ENCODE data around the gene CHCHD10.

The CHCHD10 gene

DNA sequence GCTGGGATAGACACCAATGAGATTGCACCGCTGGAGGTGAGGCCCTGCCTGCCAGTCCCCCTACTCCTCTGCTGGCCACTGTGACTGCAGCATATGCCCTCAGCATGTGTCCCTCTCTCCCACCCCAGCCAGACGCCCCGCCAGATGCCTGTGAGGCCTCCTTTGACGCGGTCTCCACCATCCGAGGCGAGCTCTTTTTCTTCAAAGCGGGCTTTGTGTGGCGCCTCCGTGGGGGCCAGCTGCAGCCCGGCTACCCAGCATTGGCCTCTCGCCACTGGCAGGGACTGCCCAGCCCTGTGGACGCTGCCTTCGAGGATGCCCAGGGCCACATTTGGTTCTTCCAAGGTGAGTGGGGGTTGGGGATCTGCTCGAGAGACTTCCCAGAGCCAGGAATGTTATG lies 13.3 kb upstream of the CHCHD10 start:
- peaks cover 5% of the 10 kb centered on the region for H3K4me1 Mint-ChIP-seq
- peak overlapping the region; percentile 73 for H3K27ac Mint-ChIP-seq
- no peaks in the 10 kb centered on the region for H3K36me3 Mint-ChIP-seq
- DNase-seq (ENCODE audit: low spot score in 2 of 2): no peak
- no peaks in the 10 kb centered on the region for H3K9me3 Mint-ChIP-seq
- no peak for ATAC-seq
- H3K4me3 Mint-ChIP-seq: no peak overlapping the region

DNA sequence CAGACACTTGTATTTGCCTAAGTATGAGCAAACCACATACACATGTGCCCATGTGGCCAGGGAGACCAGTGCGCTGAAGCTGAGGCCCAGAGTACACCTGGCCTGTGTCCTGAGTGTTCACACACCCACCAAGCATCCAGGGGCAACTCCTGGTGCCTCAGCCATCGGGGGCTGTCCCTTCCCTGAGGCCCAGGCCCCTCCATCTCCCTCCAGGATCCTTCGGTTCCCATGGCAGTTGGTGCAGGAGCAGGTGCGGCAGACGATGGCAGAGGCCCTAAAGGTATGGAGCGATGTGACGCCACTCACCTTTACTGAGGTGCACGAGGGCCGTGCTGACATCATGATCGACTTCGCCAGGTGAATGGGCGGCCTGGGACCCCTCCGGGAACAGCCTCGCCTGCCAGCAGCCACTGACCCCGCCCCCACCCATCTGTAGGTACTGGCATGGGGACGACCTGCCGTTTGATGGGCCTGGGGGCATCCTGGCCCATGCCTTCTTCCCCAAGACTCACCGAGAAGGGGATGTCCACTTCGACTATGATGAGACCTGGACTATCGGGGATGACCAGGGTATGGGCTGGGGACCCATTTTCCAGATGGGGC lies 12.5 kb upstream of the CHCHD10 start:
- DNase-seq (ENCODE audit: low spot score in 2 of 2) (no peak), ATAC-seq (no peak)
- Mint-ChIP-seq H3K36me3 (no peaks in the 10 kb centered on the region), H3K4me3 (no peak overlapping the region), H3K4me1 (peaks cover 5% of the 10 kb centered on the region), H3K27ac (no peak overlapping the region), H3K9me3 (no peaks in the 10 kb centered on the region)

DNA sequence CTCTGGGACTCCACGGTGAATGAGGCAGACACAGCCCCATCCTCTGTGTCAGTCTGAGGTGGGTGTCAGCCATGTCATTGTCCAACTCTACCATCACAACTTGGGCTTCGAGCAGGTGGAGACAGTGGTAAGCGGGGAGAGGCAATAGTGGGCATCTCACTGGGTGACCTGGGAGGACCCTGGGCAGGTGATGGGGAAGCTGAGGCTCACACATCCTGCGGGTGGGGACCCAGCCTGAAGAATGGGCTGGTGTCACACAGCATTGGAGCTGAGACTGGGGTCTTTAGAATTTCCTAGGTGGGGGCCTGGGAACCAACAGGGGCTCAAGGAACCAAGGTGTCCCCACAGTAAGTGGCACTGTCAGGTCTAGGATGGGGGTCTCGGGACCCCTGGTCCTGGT lies 12.0 kb upstream of the CHCHD10 start:
- Mint-ChIP-seq H3K4me1 (peaks cover 5% of the 10 kb centered on the region), H3K4me3 (no peak overlapping the region), H3K27ac (peak overlapping the region; percentile 69)

DNA sequence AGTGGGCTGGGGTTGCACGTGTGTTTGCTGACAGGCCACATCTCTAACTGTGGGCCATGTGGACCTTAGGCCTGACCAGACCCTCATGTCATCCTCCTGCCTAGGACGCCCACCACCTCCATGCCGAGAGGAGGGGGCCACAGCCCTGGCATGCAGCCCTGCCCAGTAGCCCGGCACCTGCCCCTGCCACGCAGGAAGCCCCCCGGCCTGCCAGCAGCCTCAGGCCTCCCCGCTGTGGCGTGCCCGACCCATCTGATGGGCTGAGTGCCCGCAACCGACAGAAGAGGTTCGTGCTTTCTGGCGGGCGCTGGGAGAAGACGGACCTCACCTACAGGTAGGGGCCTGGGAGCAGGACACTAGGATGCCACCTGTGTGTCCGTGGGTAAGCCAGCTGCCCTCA lies 11.3 kb upstream of the CHCHD10 start:
- H3K4me1 Mint-ChIP-seq: peaks cover 5% of the 10 kb centered on the region
- no peaks in the 10 kb centered on the region for H3K9me3 Mint-ChIP-seq
- no peak overlapping the region for H3K4me3 Mint-ChIP-seq
- peak overlapping the region; percentile 69 for H3K27ac Mint-ChIP-seq
- no peaks in the 10 kb centered on the region for H3K36me3 Mint-ChIP-seq
- ATAC-seq (no peak), DNase-seq (ENCODE audit: low spot score in 2 of 2) (no peak)

More for the DNA sequence above, 12.0 kb upstream of the CHCHD10 start:
- no peaks in the 10 kb centered on the region for H3K9me3 Mint-ChIP-seq
- no peak for ATAC-seq
- no peak for DNase-seq (ENCODE audit: low spot score in 2 of 2)
- no peaks in the 10 kb centered on the region for H3K36me3 Mint-ChIP-seq

DNA sequence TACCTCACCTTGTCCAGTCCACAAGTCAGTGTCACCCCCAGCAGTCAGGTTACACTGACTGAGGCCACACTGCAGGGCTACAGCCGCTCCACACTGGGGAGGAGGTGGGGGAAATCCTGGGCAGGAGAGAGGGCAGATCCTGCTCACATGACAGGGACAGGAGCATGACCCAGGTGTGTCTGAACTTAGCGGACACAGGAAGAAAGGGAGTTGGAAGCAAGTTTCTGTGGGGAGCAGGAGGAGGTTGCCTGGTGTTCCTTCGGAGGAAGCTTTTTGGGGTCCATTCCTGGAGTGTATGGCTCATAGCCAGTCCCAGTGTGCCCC lies 10.8 kb upstream of the CHCHD10 start:
- peaks cover 5% of the 10 kb centered on the region for H3K4me1 Mint-ChIP-seq
- H3K27ac Mint-ChIP-seq: no peak overlapping the region
- no peaks in the 10 kb centered on the region for H3K9me3 Mint-ChIP-seq
- no peak for ATAC-seq
- H3K36me3 Mint-ChIP-seq: no peaks in the 10 kb centered on the region
- no peak overlapping the region for H3K4me3 Mint-ChIP-seq
- no peak for DNase-seq (ENCODE audit: low spot score in 2 of 2)

DNA sequence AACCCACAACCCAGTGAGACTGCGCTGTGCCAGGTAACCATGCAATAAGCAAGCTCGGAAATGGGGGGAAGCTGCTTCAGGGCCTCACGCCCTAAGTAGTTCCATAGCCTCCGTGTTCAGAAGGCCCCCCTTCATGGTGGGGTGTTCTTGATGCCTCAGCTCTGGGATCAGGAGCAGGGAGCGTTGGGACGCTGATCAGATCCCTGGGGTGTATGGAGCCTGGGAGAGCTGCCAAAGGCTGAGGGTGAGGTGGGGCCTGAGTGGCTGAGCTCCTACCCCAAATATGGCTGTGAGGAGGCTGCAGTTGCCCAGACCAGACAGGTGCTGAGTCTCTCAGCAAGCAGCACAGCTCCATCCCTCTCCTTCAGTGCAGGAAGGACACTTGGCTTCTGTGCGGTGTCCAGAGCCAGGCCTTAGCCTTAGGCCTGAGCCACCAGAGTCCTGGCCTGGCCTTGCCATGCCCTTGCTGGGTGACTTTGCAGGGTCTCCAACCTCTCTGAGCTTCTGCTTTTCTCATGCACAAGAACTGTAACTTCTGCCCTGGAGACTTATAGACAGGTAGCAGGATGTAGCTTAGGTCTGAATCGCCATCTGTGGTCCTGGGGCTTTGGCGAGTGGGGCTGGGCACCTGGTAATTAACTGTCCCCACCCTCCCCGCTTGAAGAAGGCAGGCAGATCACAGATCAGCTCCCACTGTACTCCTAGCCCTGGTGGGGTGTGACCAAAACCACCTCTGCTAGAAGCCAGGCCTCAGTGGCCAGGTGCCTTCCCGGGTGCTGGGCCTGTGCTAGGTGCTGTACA lies 10.2 kb upstream of the CHCHD10 start:
- ATAC-seq (no peak), DNase-seq (ENCODE audit: low spot score in 2 of 2) (no peak)
- H3K4me1 Mint-ChIP-seq: peaks cover 10% of the 10 kb centered on the region
- H3K27ac Mint-ChIP-seq: no peak overlapping the region
- H3K9me3 Mint-ChIP-seq: no peaks in the 10 kb centered on the region
- no peak overlapping the region for H3K4me3 Mint-ChIP-seq
- H3K36me3 Mint-ChIP-seq: no peaks in the 10 kb centered on the region

DNA sequence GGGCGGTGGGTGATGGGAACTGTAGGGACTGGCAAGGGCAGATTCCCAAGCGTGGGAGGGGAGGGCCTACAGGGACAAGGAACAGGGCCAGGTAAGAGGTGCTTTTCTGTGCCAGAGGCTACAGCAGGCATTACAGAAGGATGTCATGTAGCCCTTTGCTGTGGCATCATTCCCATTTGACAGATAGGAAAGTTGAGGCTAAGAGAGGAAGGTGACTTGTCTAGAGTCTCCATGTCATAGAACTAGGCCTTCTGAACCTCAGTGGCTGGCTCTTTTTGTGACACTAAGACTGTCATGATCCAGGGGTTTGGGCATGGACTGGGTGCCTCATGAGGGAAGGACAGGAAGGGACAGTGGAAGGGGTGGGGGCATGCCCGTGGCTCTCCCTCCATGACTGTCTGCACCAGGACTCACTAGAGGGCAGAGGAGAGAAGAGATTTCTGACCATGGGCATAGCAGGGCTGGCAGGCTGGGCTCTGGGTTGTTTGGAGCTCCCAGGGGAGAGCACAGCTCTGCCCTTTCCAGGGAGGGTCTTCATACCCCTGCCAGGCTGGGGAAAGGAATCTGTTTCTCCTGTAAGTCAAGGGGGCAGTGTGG lies 8.1 kb upstream of the CHCHD10 start:
- H3K27ac Mint-ChIP-seq: no peak overlapping the region
- no peaks in the 10 kb centered on the region for H3K9me3 Mint-ChIP-seq
- H3K4me3 Mint-ChIP-seq: no peak overlapping the region
- no peaks in the 10 kb centered on the region for H3K36me3 Mint-ChIP-seq
- H3K4me1 Mint-ChIP-seq: peaks cover 21% of the 10 kb centered on the region
- DNase-seq (ENCODE audit: low spot score in 2 of 2): no peak
- no peak for ATAC-seq

DNA sequence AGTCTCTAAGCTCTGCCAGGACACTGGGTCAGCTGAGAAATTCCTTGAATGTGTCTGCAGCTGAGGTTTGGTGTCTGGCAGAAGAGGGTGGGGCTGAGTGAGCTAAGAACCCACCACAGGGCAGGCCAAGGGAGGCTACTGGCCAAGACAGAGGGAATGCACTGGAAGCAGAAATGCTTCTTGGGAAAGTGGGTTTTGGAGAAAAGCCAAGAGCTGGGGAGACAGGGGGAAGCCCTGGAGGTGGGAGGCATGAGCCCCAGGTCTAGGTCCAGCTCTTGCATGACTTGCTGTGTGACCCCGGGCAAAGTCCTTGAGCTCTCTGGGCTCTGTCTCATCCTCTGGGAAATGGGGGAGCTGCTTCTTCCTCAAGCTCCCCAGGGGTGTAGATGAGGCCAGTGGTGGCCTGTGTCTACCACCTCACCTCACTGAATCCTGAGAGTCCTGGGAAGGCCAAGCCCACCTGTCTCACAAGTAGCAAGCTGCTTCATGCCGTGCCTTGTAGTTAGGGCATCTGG lies 7.2 kb upstream of the CHCHD10 start:
- Mint-ChIP-seq H3K4me3 (no peak overlapping the region), H3K36me3 (no peaks in the 10 kb centered on the region), H3K4me1 (peaks cover 23% of the 10 kb centered on the region), H3K9me3 (no peaks in the 10 kb centered on the region), H3K27ac (peak overlapping the region; percentile 50)
- no peak for ATAC-seq
- DNase-seq (ENCODE audit: low spot score in 2 of 2): no peak

DNA sequence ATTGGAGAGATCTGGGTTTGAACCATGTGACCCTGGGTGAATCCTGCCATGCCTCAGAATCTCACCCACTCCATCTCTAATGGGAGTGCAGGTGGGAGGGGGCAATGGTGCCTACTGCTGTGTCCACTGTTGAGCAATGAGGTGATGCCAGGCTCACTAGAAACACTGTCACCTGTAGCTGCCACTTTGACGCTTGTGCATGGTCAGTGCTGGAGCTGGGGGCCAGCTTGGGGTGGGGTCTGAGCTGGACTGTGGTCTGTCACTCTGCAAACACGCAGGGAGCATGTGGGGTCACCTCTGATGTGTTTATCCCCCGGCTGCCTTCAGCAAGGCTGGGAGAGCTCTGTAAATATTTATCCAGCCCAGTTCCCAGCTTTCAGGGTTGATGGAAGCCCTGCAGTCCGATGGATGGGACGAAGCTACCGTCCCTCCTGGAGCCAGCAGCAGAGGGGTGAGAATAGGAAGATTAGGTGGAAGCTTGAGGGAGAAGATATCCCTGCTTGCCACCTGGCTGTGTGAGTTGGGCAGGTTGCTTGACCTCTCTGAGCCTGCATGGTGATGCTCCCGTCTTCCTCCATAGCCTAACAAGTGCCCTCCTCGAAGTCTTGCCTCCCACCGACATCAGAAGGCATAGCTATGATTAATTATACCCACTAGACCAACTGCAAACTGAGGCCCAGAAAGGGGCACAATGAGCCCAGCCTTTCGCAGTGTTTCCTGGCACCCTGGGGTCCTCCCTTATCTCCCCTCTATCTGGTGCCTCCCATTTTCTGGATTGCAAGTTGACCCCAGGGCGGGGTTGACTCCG lies 6.5 kb upstream of the CHCHD10 start:
- ATAC-seq (no peak), DNase-seq (ENCODE audit: low spot score in 2 of 2) (no peak)
- no peaks in the 10 kb centered on the region for H3K9me3 Mint-ChIP-seq
- H3K27ac Mint-ChIP-seq: no peak overlapping the region
- H3K4me3 Mint-ChIP-seq: no peak overlapping the region
- peaks cover 18% of the 10 kb centered on the region for H3K4me1 Mint-ChIP-seq
- H3K36me3 Mint-ChIP-seq: no peaks in the 10 kb centered on the region

DNA sequence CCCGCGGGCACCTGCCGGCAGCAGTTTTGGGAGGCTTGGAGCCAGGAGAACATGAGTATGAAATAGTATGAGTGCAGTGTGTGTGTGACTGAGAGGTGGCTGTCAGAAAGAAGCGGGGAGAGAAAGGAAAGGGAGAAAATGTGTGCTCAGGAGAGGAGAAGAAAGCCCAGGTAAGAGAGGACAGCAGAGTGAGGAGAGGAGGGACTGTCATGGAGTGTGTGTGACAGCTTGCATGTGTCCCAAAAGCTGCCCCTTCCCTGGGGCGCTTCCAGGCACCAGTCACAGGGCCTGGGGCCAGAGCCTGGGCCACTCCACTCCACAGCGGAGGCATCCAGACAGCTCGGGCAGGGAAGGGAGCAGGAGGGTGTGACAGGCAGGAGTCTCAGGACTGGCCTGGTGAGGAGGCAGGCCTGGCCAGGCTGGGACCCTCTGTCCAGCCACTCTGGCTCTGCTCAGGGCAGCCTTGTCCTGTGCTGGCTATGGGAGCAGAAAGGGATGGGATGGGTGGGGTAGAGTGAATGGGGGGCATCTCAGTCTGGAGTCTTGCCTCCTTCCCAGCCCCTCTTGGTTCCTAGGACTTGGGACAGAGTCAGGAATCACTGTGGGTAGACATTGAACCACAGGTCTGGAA lies 5.8 kb upstream of the CHCHD10 start:
- DNase-seq (ENCODE audit: low spot score in 2 of 2) (no peak), ATAC-seq (no peak)
- Mint-ChIP-seq H3K27ac (no peak overlapping the region), H3K36me3 (no peaks in the 10 kb centered on the region), H3K9me3 (no peaks in the 10 kb centered on the region), H3K4me3 (peak overlapping the region; percentile 31), H3K4me1 (peaks cover 18% of the 10 kb centered on the region)

DNA sequence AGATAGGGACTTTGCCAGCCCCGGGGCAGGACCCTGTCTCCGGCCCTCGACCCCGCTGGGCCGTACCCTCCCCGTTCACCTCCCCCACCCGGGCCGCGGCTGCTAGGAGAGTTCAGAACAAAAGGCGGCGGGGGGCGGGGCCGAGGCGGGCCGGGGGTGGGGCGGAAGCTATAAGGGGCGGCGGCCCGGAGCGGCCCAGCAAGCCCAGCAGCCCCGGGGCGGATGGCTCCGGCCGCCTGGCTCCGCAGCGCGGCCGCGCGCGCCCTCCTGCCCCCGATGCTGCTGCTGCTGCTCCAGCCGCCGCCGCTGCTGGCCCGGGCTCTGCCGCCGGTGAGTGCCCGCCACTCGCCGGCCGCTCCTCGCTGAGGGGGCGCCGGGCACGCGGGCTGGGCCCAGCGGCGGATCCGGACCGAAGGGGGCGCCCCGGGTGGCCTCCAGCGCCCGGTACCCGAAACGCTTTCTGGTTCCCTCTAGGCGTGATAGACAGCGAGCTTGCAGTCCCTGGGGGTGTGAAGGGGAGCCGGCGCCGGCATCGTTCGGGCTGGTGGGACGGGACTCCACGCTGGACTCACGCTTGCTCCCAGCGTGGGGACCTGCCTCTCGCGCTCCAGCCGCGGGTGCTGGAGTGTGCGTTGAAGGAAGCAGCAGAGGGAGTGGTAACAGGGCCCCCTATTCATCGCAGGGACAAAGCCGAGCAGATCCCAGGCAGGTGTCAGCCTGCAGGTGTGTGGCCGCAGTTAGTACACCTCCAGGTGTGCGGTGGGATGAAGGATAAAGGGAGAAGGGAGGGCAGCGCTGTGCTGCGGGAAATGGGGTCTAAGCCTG lies 5.1 kb upstream of the CHCHD10 start, which contains the start of gene MMP11:
TSS of gene MMP11 (plus strand) at position 201 of the 825 bp plus-strand sequence. CDS start at position 223, 22 bp downstream.
- ATAC-seq (peak; percentile 67), DNase-seq (ENCODE audit: low spot score in 2 of 2) (peak; percentile 30 to 62)
- H3K36me3 Mint-ChIP-seq: no peaks in the 10 kb centered on the region
- no peak within 1 kb of the TSS for H3K27ac Mint-ChIP-seq
- peak within 1 kb of the TSS; percentile 31 for H3K4me3 Mint-ChIP-seq
- no peaks in the 10 kb centered on the region for H3K9me3 Mint-ChIP-seq
- H3K4me1 Mint-ChIP-seq: peaks cover 18% of the 10 kb centered on the region

DNA sequence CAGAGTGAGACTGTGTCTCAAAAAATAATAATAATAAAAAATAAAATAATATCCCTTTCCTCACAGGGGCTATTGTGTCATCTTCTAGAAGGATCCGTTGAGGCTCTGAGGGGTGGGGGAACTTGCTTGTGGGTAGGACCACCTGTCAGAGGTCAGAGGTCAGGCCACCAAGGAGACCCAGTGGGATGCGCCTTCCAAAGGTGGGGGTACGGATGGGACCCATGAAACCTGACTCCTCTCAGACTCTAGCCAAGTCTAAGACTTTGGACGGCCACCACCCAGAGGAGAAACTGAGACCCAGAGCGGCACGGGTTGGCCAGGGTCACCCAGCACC lies 4.5 kb upstream of the CHCHD10 start:
- Mint-ChIP-seq H3K9me3 (no peaks in the 10 kb centered on the region), H3K36me3 (no peaks in the 10 kb centered on the region), H3K4me1 (peaks cover 18% of the 10 kb centered on the region), H3K27ac (no peak overlapping the region), H3K4me3 (peak overlapping the region; percentile 31)
- no peak for ATAC-seq
- DNase-seq (ENCODE audit: low spot score in 2 of 2): no peak

DNA sequence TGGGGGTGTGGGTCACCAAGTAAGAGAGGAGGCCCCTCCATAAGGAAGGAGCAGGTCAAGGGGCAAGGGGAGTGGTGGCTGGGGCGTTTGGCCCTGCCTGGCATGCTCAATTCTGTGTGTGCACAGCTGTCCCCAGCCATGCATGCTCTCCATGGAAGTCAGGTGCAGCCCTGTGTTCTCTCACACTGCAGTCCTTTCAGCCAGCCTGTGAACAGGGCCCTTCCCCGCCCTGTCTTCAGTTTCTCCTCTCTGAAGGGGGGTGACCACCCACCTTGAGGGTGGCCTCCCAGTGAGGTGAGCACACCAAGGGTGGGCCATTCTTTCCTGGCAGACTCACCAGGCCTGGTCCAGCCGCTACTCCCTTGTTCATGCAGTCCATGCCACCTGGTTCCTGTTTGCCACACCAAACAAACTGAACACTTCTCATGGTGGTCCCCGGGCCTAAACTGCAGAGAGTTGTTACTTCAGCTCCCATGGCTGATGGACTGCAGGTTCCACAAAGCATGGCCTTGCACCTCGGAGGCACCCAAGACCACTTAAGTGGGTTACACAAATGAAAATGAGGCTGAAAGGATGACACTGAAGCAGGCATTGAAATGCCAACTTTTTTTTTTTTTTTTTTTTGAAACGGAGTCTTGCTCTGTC lies 1.7 kb upstream of the CHCHD10 start:
- Mint-ChIP-seq H3K4me3 (peak overlapping the region; percentile 80), H3K36me3 (no peaks in the 10 kb centered on the region), H3K4me1 (peaks cover 39% of the 10 kb centered on the region), H3K9me3 (no peaks in the 10 kb centered on the region), H3K27ac (no peak overlapping the region)
- DNase-seq (ENCODE audit: low spot score in 2 of 2) (no peak), ATAC-seq (no peak)

DNA sequence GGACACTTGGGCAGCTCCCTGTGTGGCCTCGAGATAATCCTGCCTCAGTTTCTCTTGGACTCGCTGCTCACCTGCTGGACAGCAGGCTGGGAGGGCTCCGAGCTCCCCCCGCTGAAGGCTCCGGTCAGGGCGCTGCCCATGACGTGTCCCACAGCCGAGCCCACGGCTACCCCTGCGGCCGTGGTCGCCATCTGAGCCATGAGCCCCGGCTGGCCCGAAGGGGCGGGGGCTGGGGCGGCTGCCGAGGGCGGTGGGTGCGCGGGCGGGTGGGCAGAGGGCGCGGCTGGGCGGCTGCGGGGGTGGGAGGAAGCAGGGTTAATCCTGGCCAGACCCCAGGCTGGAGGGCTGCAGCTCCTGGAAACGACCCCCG lies 484 bp downstream of the CHCHD10 start:
- peak overlapping the region; percentile 26 for H3K27ac Mint-ChIP-seq
- no peak for DNase-seq (ENCODE audit: low spot score in 2 of 2)
- H3K4me1 Mint-ChIP-seq: peaks cover 51% of the 10 kb centered on the region
- peak overlapping the region; percentile 80 for H3K4me3 Mint-ChIP-seq
- H3K9me3 Mint-ChIP-seq: no peaks in the 10 kb centered on the region
- peak; percentile 1 for ATAC-seq
- H3K36me3 Mint-ChIP-seq: no peaks in the 10 kb centered on the region

Measured in stimulated activated effector memory CD8-positive, alpha-beta T cell treated with anti-CD3 and anti-CD28 coated beads, Interleukin-12 subunit alpha, Interleukin-12 subunit beta, amount 100 ng/mL, for 72 hours (primary cell).